SIG-M5 treated with dmso at 0.1 percent for 504 hours (cell line): ENCODE results near the gene TRAF3.
"Not testable (repeated sequence)": the region's sequence is repeated elsewhere in the genome, so short reads cannot be mapped to it uniquely, and the experiment has no call there.

Experiments
- DNase-seq: peaks from one replicate; lab custom pipeline; 2025; ENCODE audit not compliant: unreplicated experiment; lab: John Stamatoyannopoulos, UW

The TRAF3 gene

GRCh38 chr14:102804858-102805257 is 27.6 kb downstream of the TRAF3 start:
- no peak for DNase-seq

GRCh38 chr14:102805371-102805891 is 28.2 kb downstream of the TRAF3 start:
- no peak for DNase-seq

DNA sequence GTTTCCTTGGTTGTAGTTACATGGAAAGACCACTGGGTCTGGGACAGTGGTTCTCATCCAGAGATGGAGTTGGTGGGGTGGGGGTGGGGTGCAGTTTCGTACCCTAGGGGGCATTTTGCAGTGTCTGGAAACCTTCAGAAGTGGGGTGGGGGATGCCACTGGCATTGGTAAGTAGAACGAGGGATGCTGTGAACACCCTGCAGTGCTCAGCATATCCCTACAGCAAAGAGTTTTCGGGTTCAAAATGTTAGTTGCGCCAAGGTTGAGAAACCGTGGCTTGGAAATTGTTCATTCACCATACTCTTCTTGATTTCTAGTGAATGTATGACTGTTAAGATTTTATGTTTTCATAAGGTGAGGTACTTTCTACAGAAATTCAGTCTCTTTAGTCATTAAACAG is 28.7 kb downstream of the TRAF3 start:
- no peak for DNase-seq

DNA sequence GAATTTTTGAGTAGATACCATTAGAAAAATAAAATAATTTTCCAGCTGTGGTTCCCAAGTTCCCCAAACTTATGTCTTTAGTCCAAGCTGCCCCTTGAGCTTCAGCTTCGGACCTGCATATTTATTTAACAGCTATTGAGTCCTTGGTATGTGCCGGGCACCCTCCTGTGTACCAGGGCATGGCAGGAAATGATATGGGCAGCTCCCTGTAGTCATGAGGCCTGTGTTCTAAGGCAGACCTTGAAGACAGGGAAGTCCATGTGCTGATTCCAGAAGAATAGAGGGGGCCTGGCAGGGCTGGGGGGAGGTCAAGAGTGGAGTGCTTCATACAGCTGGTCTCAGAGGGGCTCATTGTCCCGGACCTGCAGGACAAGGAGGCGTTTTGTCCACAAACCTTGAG is 29.2 kb downstream of the TRAF3 start:
- no peak for DNase-seq

- no peak for DNase-seq
These were observed 29.8 kb downstream of the TRAF3 start for GRCh38 chr14:102807013-102807406.

DNA sequence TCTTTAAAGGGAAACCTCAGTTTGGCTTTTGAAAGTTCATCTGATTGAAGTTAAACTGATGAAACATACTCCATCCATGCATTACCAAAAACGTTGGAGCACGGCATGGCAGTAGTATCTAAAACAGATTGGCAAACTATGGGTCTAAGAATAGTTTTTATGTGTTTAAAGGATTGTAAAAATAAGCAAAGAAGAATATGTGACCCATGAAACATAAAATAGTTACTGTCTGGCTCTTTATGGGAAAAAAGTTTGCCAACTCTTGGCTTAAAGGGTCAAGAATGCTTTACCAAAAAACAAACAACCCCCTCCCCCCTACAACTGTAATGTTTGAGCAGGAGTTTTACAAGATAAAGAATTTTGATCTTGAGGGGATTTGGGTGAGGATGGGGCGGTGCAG is 32.6 kb downstream of the TRAF3 start:
- DNase-seq = no peak

- DNase-seq = no peak
These were observed 33.3 kb downstream of the TRAF3 start for GRCh38 chr14:102810523-102810922.

DNA sequence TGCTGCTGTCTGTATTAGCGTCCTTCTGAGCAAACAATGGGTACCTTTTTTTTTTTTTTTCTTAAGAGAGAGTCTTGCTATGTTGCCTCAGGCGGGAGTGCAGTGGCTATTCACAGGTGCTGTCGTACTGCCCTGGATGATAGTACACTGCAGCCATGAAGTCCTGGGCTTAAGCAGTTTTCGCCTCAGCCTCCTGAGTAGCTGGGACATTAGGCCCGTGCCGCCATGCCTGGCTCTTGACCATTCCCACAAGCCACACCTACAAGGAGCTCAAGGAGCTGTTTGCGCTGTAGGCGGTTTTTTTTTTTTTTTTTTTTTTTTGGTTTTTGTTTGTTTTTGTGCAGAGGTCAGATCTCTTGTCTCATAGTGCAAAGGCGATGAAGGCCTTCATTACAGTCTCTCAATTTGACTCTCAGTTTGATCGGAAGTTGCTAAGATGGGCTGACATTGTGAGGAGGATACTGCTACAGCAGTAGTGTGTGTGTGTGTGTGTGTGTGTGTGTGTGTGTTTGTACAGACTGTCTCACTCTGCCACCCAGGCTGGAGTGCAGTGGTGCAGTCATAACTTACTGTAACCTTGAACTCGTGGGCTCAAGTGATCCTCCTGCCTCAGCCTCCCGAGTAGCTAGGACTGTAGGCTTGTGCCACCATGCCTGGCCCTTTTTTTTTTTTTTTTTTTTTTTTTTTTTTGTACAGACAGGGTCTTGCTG is 34.2 kb downstream of the TRAF3 start:
- no peak for DNase-seq

- DNase-seq = no peak
These were observed 34.7 kb downstream of the TRAF3 start for GRCh38 chr14:102811971-102812370.

DNA sequence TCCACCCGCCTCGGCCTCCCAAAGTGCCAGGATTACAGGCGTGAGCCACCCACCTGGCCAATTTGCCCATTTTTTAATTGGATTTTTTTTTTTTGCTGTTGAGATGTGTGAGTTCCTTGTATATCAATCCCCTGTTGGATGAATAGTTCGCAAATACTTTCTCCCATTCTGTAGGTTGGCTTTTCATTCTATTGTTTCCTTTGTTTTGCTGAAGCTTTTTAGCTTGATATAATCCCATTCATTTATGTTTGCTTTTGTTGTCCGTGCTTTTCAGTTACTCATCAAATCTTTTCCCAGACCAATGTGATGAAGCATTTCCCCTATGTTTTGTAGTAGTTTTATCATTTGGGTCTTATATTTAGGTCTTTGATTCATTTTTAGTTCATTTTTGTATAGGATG is 36.4 kb downstream of the TRAF3 start:
- DNase-seq = no peak

DNA sequence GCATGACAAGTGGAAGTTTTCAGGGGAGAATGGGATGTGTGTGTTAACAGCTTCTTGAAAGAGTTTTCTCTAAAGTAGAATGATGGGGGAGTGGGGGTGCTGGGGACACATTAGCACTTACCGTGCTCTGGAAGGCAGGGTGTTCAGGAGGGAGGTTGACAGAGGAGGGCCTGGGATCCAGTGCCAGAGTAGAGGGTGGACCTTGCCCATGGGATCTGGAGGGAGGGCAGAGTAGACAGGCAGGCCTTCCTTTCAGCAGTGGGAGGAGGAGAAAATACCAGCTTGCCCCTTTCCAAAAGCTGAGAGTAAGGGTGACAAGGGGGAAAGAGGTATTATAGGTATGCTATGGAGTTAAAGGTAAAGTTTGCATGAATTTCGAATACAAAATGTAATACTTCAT is 40.1 kb downstream of the TRAF3 start:
- DNase-seq = no peak

GRCh38 chr14:102817942-102818940 is 41.0 kb downstream of the TRAF3 start:
- no peak for DNase-seq

DNA sequence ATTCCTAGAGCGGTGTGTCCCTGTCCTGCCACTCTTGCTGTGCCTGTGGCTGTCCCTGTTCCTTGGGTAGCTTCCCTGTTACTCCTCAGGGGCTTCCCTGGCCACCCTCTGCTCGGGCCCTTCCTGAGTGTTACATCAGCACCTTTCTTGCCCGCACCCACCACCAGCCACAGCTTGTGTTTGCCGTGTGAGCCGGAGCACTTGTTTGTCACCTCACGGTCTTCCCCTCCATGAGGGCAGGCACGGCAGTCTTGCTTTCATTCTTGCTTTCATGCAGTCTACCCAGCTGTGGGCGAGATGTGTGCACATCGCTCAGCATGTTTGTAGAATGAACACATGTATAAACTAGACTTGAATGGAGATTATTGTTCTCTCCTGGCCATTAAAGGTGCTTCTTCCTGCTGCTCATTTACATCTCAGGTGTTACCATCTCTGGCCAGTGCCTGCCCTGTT is 42.0 kb downstream of the TRAF3 start:
- DNase-seq = no peak

DNA sequence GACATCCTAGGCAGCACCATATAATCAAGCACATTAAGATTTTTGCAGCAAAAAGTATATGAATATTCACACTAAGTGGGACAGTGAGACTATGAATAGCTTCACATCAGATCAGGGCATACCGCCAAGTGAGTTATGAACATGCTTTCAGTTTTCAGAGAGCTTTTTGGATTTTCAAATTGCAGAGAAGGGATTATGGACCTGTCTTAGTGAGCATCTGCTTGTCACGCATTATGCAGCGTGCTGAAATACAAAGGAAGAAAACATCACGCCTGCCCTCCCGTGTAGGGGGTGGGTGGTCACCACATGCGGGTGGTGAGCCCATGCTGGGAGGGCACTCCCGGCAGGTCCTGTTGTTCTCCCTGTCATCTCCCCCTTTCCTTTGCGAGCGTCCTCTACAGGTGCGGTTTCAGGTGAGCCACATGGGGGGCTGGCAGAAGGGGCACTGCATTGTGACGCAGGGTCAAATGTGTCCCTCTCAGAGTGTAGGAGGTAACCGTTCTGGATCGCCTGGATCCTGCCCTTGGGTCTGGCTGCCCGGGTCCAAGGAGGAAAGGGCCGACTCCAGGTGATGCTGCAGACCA is 42.6 kb downstream of the TRAF3 start:
- no peak for DNase-seq

DNA sequence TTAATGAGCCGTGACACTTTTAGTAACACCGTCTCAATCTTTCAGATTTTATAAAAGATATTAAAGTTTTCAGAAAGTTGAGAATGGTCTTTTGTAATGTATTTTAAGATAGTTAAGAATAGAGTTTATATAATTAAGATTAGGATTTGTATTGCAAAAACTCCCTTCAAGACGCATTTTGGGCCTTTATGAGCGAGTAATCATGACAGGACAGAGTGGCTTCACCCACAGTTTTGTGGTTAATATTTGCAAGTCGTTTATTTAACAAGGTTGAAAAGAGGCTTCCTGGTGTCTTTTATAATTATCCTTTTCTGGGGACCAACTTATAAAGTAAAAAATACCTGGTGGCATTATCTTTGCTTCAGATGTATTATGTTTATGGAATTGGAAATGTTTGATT is 44.0 kb downstream of the TRAF3 start:
- DNase-seq = no peak

DNA sequence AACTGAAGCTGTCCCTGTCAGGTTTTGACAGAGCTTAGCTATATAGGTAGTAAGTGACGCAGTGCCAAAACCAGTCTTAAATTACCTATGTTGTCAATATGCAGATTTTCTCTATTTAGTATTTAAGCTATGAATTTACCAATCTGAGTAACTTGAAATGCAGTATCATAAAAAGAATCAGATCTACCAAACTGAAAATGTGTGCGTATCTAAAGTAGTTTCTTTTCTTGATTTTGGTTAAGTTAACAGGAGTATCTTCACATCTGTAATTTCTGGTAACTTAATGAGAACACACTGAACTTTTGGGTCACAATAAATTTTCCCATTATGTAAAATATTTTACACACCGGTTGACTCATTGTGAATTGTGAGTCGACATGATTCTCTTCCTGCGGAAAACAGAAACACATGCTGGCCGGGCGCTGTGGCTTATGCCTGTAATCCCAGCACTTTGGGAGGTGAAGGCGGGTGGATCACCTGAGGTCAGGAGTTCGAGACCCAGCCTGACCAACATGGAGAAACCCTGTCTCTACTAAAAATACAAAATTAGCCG is 45.1 kb downstream of the TRAF3 start:
- DNase-seq = no peak

DNA sequence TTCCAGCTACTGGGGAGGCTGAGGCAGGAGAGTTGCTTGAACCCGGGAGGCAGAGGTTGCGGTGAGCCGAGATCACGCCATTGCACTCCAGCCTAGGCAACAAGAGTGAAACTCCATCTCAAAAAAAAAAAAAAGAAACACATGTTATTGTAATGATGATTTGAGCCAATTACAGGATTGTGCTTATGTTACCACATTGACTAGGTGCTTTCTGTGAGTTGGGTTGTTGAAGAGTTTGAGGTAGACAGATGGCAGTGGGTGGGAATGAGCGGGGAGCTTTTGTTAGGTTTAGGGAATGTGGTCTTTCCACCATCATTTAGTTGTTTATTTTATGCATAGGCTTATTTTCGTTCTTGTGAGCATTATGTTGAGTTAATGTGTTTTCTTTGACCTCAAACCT is 45.6 kb downstream of the TRAF3 start:
- not testable (repeated sequence) for DNase-seq

- DNase-seq = no peak
These were observed 46.3 kb downstream of the TRAF3 start for GRCh38 chr14:102823546-102823945.

GRCh38 chr14:102824832-102825231 is 47.6 kb downstream of the TRAF3 start:
- DNase-seq = no peak

DNA sequence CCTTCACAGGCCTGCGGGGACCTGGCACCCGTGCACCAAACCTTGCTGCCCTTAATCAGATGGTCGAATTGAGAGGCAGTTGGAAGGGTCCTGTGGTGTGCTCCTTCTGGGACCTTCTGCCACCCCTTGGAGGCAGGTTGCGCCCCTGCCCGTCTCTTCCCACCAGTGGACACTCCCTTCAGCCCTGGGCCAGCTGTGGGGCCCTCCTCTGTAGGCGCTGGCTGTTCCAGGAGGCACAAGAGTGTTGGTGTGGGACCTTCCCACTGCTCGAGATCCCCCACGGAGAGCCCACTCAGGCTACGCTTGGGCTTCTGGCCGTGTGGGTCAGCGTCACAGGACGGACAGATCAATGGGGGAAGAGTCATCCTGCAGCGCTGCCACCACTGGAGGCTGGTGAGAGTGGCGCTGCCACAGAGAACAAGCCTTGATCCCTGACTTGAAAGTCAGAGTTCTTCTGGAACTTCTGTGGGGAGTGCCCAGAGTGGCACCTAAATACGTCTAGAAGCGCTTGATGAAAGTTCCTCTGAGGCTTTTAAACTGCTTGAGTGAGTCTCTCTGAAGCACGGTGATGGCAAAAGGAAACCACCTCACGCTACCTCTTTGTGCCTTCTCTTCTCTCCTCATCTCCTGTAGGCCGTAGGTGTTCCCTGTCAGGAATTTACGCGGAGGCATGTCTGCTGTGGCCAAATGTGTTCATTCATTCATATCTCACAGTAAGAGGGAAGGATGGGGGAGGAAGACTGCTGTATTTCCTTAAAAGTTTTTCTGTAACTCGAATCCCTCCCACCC is 48.3 kb downstream of the TRAF3 start:
- no peak for DNase-seq
